ENCODE measurements around the gene SPHKAP. TPM values are rescaled to one million over a fixed set of nuclear protein-coding genes. Genes with fewer than 3 reads are reported as not detected.

The SPHKAP gene, protein sequence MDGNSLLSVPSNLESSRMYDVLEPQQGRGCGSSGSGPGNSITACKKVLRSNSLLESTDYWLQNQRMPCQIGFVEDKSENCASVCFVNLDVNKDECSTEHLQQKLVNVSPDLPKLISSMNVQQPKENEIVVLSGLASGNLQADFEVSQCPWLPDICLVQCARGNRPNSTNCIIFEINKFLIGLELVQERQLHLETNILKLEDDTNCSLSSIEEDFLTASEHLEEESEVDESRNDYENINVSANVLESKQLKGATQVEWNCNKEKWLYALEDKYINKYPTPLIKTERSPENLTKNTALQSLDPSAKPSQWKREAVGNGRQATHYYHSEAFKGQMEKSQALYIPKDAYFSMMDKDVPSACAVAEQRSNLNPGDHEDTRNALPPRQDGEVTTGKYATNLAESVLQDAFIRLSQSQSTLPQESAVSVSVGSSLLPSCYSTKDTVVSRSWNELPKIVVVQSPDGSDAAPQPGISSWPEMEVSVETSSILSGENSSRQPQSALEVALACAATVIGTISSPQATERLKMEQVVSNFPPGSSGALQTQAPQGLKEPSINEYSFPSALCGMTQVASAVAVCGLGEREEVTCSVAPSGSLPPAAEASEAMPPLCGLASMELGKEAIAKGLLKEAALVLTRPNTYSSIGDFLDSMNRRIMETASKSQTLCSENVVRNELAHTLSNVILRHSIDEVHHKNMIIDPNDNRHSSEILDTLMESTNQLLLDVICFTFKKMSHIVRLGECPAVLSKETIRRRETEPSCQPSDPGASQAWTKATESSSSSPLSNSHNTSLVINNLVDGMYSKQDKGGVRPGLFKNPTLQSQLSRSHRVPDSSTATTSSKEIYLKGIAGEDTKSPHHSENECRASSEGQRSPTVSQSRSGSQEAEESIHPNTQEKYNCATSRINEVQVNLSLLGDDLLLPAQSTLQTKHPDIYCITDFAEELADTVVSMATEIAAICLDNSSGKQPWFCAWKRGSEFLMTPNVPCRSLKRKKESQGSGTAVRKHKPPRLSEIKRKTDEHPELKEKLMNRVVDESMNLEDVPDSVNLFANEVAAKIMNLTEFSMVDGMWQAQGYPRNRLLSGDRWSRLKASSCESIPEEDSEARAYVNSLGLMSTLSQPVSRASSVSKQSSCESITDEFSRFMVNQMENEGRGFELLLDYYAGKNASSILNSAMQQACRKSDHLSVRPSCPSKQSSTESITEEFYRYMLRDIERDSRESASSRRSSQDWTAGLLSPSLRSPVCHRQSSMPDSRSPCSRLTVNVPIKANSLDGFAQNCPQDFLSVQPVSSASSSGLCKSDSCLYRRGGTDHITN (N-terminal part only)
- total RNA-seq = not detected in 2 replicates

DNA sequence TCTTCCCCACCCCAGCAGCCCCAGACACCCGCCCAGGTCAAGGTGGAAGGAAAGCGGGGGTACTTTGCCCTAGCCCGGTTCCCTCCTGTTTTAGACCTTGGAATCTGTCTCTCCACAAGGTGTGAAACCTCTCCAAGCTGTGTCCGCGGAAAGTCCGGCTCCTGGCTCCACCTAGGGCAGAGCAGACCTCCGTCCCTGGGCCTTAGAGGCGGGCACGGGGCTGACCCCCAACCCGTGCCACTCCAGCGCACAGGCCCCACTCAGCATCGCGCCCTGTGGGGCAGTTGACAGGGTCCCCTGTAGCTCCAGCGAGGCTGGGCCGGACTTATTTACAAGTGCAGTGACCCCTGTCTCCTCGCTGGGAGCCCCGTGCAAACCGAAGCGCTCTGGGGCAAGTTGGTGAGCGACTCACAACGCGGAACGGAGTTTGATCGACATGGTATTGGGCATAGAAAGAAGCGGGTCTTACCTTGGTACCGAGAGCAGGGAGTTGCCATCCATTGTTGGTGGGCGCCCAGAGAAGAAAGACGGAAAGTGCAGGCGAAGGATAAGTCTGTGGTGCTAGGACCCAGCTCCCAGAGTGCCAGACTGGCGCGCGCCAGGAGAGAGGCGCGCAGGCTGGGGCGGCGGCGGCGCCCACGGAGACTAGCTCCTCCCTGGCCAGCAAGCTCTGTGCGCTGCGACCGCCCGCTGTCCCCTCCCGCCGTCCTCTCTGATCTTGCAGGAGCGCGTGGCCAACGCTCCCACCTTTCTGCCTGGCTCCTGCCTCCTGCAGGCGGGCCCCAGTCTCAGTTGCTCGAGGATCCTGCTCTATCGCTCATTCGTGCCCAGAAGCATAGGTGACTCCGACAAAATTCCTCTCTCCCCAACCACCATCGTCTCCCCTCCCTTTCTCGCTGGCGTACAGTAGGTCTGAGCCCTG, at the start of gene SPHKAP:
Gene SPHKAP, minus strand, starts transcription at position 590 of the 922 bp plus-strand sequence. Its CDS starts 89 bp downstream, at position 501.

